H9 (cell line): Measurements from ENCODE around the gene POLR2J2. TPM values are rescaled to one million over a fixed set of nuclear protein-coding genes. Genes with fewer than 3 reads are reported as not detected.
"Not testable (repeated sequence)": the region's sequence is repeated elsewhere in the genome, so short reads cannot be mapped to it uniquely, and the experiment has no call there.

ENCODE experiments used
- DNase-seq: peaks from one replicate; pipeline ENCODE4 v3.0.0-alpha.2; 2017
- H2AFZ ChIP-seq: one replicate; pipeline ENCODE4 v1.6.1; 2013; ENCODE audit warnings: mild to moderate bottlenecking, low read length, control low read depth, moderate library complexity
- H2AK5ac ChIP-seq: 2 replicates; pipeline ENCODE4 v1.6.1; 2013; ENCODE audit warnings: low read length, control low read depth, mixed read lengths; ENCODE audit not compliant: insufficient read length
- H2BK120ac ChIP-seq: one replicate; pipeline ENCODE4 v1.6.1; 2013; ENCODE audit warnings: low read depth, mild to moderate bottlenecking, low read length, control low read depth, inconsistent platforms; ENCODE audit not compliant: poor library complexity, severe bottlenecking
- H2BK12ac ChIP-seq: 2 replicates; pipeline ENCODE4 v1.6.1; 2013; ENCODE audit warnings: low read length, control low read depth, mixed read lengths, low read depth; ENCODE audit not compliant: insufficient read length
- H2BK15ac ChIP-seq: 2 replicates; pipeline ENCODE4 v1.6.1; 2013; ENCODE audit warnings: low read depth, low read length, control low read depth
- H2BK20ac ChIP-seq: one replicate; pipeline ENCODE4 v1.6.1; 2013; ENCODE audit warnings: low read depth, mild to moderate bottlenecking, low read length, control low read depth, inconsistent platforms; ENCODE audit not compliant: poor library complexity, severe bottlenecking
- H2BK5ac ChIP-seq: 2 replicates; pipeline ENCODE4 v1.6.1; 2013; ENCODE audit warnings: low read length, control low read depth, mixed read lengths; ENCODE audit not compliant: insufficient read length
- H3K14ac ChIP-seq: 2 replicates; pipeline ENCODE4 v1.6.1; 2013; ENCODE audit warnings: low read length, control low read depth; ENCODE audit not compliant: insufficient read depth
- H3K18ac ChIP-seq: 2 replicates; pipeline ENCODE4 v1.6.1; 2013; ENCODE audit warnings: low read depth, mild to moderate bottlenecking, mixed read lengths, low read length, control low read depth; ENCODE audit not compliant: insufficient read length
- H3K23ac ChIP-seq: 2 replicates; pipeline ENCODE4 v1.6.1; 2013; ENCODE audit warnings: low read length, control low read depth, mixed read lengths, low read depth; ENCODE audit not compliant: insufficient read length
- H3K23me2 ChIP-seq: 2 replicates; pipeline ENCODE4 v1.6.1; 2013; ENCODE audit warnings: low read depth, mild to moderate bottlenecking, mixed read lengths, low read length, control low read depth; ENCODE audit not compliant: insufficient read length, poor library complexity, severe bottlenecking
- H3K27ac ChIP-seq: 2 replicates; pipeline ENCODE4 v1.5.1; 2013; ENCODE audit warnings: low read length, control low read depth, mixed read lengths, low read depth; ENCODE audit not compliant: insufficient read length
- H3K27me3 ChIP-seq: 2 replicates; pipeline ENCODE4 v1.6.1; 2013; ENCODE audit warnings: low read length, control low read depth, inconsistent platforms; ENCODE audit not compliant: insufficient read depth
- H3K4ac ChIP-seq: 2 replicates; pipeline ENCODE4 v1.6.1; 2013; ENCODE audit warnings: low read depth, mild to moderate bottlenecking, control low read depth, inconsistent platforms, low read length, moderate library complexity
- H3K4me1 ChIP-seq: 2 replicates; pipeline ENCODE4 v1.6.1; 2013; ENCODE audit warnings: low read length, control low read depth, inconsistent platforms; ENCODE audit not compliant: insufficient read depth
- H3K4me2 ChIP-seq: 2 replicates; pipeline ENCODE4 v1.6.1; 2013; ENCODE audit warnings: low read length, control low read depth, mixed read lengths; ENCODE audit not compliant: insufficient read length, insufficient read depth
- H3K56ac ChIP-seq: 2 replicates; pipeline ENCODE4 v1.6.1; 2013; ENCODE audit warnings: low read depth, mild to moderate bottlenecking, mixed read lengths, low read length, control low read depth; ENCODE audit not compliant: insufficient read length
- H3K79me1 ChIP-seq: 2 replicates; pipeline ENCODE4 v1.6.1; 2013; ENCODE audit warnings: low read depth, mild to moderate bottlenecking, moderate library complexity, low read length, control low read depth, inconsistent platforms; ENCODE audit not compliant: insufficient read depth, poor library complexity, severe bottlenecking
- H3K79me2 ChIP-seq: 2 replicates; pipeline ENCODE4 v1.6.1; 2013; ENCODE audit warnings: low read length, control low read depth, inconsistent platforms; ENCODE audit not compliant: insufficient read depth
- H3K9ac ChIP-seq: 2 replicates; pipeline ENCODE4 v1.6.1; 2013; ENCODE audit warnings: low read length, control low read depth, mixed read lengths; ENCODE audit not compliant: insufficient read length; ENCODE audit errors: extremely low read depth
- H3K9me3 ChIP-seq: one replicate; pipeline ENCODE4 v1.6.1; 2013; ENCODE audit warnings: low read depth, low read length, inconsistent platforms; ENCODE audit not compliant: control insufficient read depth
- H3T11ph ChIP-seq: one replicate; pipeline ENCODE4 v1.6.1; 2013; ENCODE audit warnings: mild to moderate bottlenecking, low read length, control low read depth, inconsistent platforms
- H4K20me1 ChIP-seq: one replicate; pipeline ENCODE4 v1.6.1; 2013; ENCODE audit not compliant: control insufficient read depth, insufficient read length, insufficient read depth
- H4K5ac ChIP-seq: 2 replicates; pipeline ENCODE4 v1.6.1; 2013; ENCODE audit warnings: low read depth, mild to moderate bottlenecking, mixed read lengths, low read length, control low read depth; ENCODE audit not compliant: insufficient read length
- H4K8ac ChIP-seq: replicated peaks from 2 replicates; pipeline ENCODE4 v1.6.1; 2013; ENCODE audit warnings: low read length, control low read depth, mixed read lengths, low read depth; ENCODE audit not compliant: insufficient read length
- H4K91ac ChIP-seq: 2 replicates; pipeline ENCODE4 v1.6.1; 2013; ENCODE audit warnings: low read depth, mild to moderate bottlenecking, moderate library complexity, mixed read lengths, low read length, control low read depth; ENCODE audit not compliant: insufficient read length
- H3K27ac Mint-ChIP-seq, 3 experiments: 2 replicates in 2 of 3; 3 replicates in 1 of 3; pipeline ENCODE4 v1.8.0; 2020 to 2021; ENCODE audit warnings: mixed read lengths in 3 of 3, mild to moderate bottlenecking in 1 of 3, moderate library complexity in 1 of 3
- H3K27me3 Mint-ChIP-seq: 2 replicates; pipeline ENCODE4 v1.8.0; 2021; ENCODE audit warnings: low read depth, mild to moderate bottlenecking, moderate library complexity, mixed read lengths
- H3K36me3 Mint-ChIP-seq, 3 experiments: 2 replicates in 2 of 3; 3 replicates in 1 of 3; pipeline ENCODE4 v1.8.0; 2020 to 2021; ENCODE audit warnings: low read depth in 3 of 3, mixed read lengths in 3 of 3; ENCODE audit not compliant: insufficient read depth in 1 of 3
- H3K4me1 Mint-ChIP-seq, 2 experiments: 2 replicates each; pipeline ENCODE4 v1.8.0; 2020; ENCODE audit warnings: mixed read lengths in 2 of 2
- H3K4me3 Mint-ChIP-seq, 2 experiments: 2 replicates in 1 of 2; 3 replicates in 1 of 2; pipeline ENCODE4 v1.8.0; 2020 to 2021; ENCODE audit warnings: mild to moderate bottlenecking in 2 of 2, mixed read lengths in 2 of 2, moderate library complexity in 1 of 2
- H3K9me3 Mint-ChIP-seq, 2 experiments: 2 replicates in 1 of 2; 3 replicates in 1 of 2; pipeline ENCODE4 v1.8.0; 2020; ENCODE audit warnings: mild to moderate bottlenecking in 2 of 2, mixed read lengths in 2 of 2, moderate library complexity in 1 of 2
- WGBS: extraction: QIAGEN DNeasy Blood & Tissue Kit; methylation state at CpG from one replicate; pipeline ENCODE4 v1.1.7; 2013; ENCODE audit warnings: missing lambda C conversion rate, low lambda C conversion rate, mixed read lengths; ENCODE audit not compliant: insufficient read length; ENCODE audit errors: extremely low coverage; 5-methylcytosine and 5-hydroxymethylcytosine counted together
- total RNA-seq: library from RNA; stranded (reverse); gene quantifications from 2 replicates; pipeline ENCODE4 v1.2.1, GENCODE V29; 2021

The POLR2J2 gene
- total RNA-seq, 1 experiment from 2014 or later, result 3.6 TPM

DNA sequence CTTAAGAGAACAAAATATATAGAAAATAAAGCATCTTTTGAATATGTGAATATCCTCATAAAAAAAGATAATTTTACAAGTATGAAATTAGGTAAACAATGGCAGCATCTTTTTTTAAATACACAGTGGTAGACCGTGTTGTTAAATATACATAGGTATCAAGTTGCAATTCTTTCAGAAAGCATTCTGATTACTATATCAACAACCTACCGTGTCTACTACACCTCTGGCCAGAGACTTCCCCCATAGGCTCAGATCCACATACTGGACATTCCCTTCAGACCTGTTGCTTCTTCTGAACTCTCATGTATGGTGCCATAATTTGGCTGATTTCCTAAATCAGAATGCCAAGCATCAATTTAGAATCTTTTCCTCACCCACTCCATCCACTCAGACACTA is 22.5 kb upstream of the POLR2J2 start:
- not testable (repeated sequence) for H4K5ac ChIP-seq, H3K4me1 Mint-ChIP-seq, H3K18ac ChIP-seq, H2BK120ac ChIP-seq, H4K91ac ChIP-seq, H3K27me3 ChIP-seq, DNase-seq, H2AK5ac ChIP-seq, H3K27ac Mint-ChIP-seq, H2BK12ac ChIP-seq, H3K9ac ChIP-seq, H3K4me1 ChIP-seq, H2BK5ac ChIP-seq, H3K79me2 ChIP-seq, H2BK20ac ChIP-seq, H2BK15ac ChIP-seq, H3K14ac ChIP-seq, H3K56ac ChIP-seq, H3K23me2 ChIP-seq, H3K4me2 ChIP-seq, H3K9me3 ChIP-seq, H3K79me1 ChIP-seq, H3K23ac ChIP-seq, H3K9me3 Mint-ChIP-seq, H3K36me3 Mint-ChIP-seq, H4K20me1 ChIP-seq, H3K4ac ChIP-seq, H4K8ac ChIP-seq, H3K4me3 Mint-ChIP-seq, H2AFZ ChIP-seq, H3K27ac ChIP-seq, H3T11ph ChIP-seq
- WGBS, result no CpG with 5 or more reads among the region's 2 CpGs
- H3K27me3 Mint-ChIP-seq, result peaks cover 27% of the 10 kb centered on the region

DNA sequence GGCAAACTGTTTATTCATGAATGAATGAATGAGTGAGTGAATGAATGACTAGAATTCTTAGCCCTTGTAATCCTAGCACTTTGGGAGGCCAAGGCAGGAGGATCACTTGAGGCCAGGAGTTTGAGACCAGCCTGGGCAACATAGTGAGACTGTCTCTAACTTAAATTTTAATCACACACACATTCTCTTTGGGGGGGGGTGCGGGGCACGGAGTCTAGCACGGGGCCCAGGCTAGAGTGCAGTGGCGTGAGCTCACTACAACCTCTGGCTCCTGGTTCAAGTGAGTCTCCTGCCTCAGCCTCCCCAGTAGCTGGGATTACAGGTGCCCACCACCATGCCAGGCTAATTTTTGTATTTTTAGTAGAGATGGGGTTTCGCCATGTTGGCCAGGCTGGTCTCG is 19.1 kb upstream of the POLR2J2 start:
- not testable (repeated sequence) for DNase-seq, H3K79me2 ChIP-seq, H4K5ac ChIP-seq, H2BK5ac ChIP-seq, H3K4me2 ChIP-seq, H3K9ac ChIP-seq, H2BK20ac ChIP-seq, H4K91ac ChIP-seq, H4K8ac ChIP-seq, H3K27ac ChIP-seq, H2BK120ac ChIP-seq, H3T11ph ChIP-seq, H3K27ac Mint-ChIP-seq, H3K56ac ChIP-seq, H3K23ac ChIP-seq, H3K4me1 Mint-ChIP-seq, H3K9me3 Mint-ChIP-seq, H2BK12ac ChIP-seq, H3K23me2 ChIP-seq, H3K36me3 Mint-ChIP-seq, H3K14ac ChIP-seq, H3K9me3 ChIP-seq, H3K4me1 ChIP-seq, H3K4me3 Mint-ChIP-seq, H3K27me3 ChIP-seq, H3K4ac ChIP-seq, H2AFZ ChIP-seq, H3K79me1 ChIP-seq, H3K18ac ChIP-seq, H4K20me1 ChIP-seq, H2BK15ac ChIP-seq, H2AK5ac ChIP-seq
- peaks cover 24% of the 10 kb centered on the region for H3K27me3 Mint-ChIP-seq
- WGBS, result no CpG with 5 or more reads among the region's 6 CpGs
